Smooth muscle cell of bladder (primary cell): ENCODE measurements around the gene SEMA3B. TPM values are rescaled to one million over a fixed set of nuclear protein-coding genes. Genes with fewer than 3 reads are reported as not detected.

Experiments
- total RNA-seq: library from RNA; depleted of rRNA; stranded (reverse); fragments of >200 nt; gene quantifications from 2 replicates; pipeline ENCODE4 v1.2.3, GENCODE V29; 2014

SEMA3B gene
- total RNA-seq: 16.5 and 31.8 TPM in 2 replicates

GRCh38 chr3:50268703-50269451 lies at the start of gene SEMA3B:
SEMA3B (plus strand) TSS chr3:50269147; CDS start chr3:50269241, 94 bp downstream.

GRCh38 chr3:50235716-50236483 lies 33.0 kb upstream of the SEMA3B start, which contains the start of gene GNAI2:
GNAI2 (plus strand) TSS chr3:50236204; CDS start chr3:50236336, 132 bp downstream.

GRCh38 chr3:50278880-50279224 lies 9.9 kb downstream of the SEMA3B start, which contains the start of gene LSMEM2:
LSMEM2 (plus strand) TSS chr3:50279087; CDS start chr3:50279114, 27 bp downstream.

GRCh38 chr3:50292159-50293078 lies 23.5 kb downstream of the SEMA3B start, which contains the start of gene IFRD2:
IFRD2 (minus strand) TSS chr3:50292429; CDS start chr3:50292274, 155 bp downstream.

GRCh38 chr3:50298836-50299637 lies 30.1 kb downstream of the SEMA3B start, which contains the start of the genes HYAL3 and NAA80:
HYAL3 (minus strand) TSS chr3:50299405; CDS start chr3:50295602, 3,803 bp downstream.
NAA80 (minus strand) TSS chr3:50299405; CDS start chr3:50297463, 1,942 bp downstream.

GRCh38 chr3:50303013-50303815 lies 34.3 kb downstream of the SEMA3B start, which contains the start of gene HYAL1:
HYAL1 (minus strand) TSS chr3:50303574; CDS start chr3:50302956, 618 bp downstream.

GRCh38 chr3:50322386-50323091 lies 53.6 kb downstream of the SEMA3B start, which contains the start of gene HYAL2:
HYAL2 (minus strand) TSS chr3:50322745; CDS start chr3:50320489, 2,256 bp downstream.

Other genes starting within 250 kb of the SEMA3B start
- gene RBM5, start 180.2 kb upstream of the SEMA3B start, total RNA-seq: 99.2 and 108 TPM in 2 replicates
- gene SEMA3F, start 113.8 kb upstream of the SEMA3B start, total RNA-seq: 0.14 and 0.92 TPM in 2 replicates
- gene GNAT1, start 77.5 kb upstream of the SEMA3B start, total RNA-seq: not detected in 2 replicates
- gene SLC38A3, start 63.9 kb upstream of the SEMA3B start, total RNA-seq: not detected in 2 replicates
- 188 and 209 TPM in 2 replicates for gene GNAI2, start 32.9 kb upstream of the SEMA3B start, total RNA-seq
- gene LSMEM2, start 9.9 kb downstream of the SEMA3B start, total RNA-seq: not detected in 2 replicates
- 36.8 and 46.9 TPM in 2 replicates for gene IFRD2, start 23.3 kb downstream of the SEMA3B start, total RNA-seq
- gene HYAL3, start 30.3 kb downstream of the SEMA3B start, total RNA-seq: 2.6 and 3.7 TPM in 2 replicates
- 1.7 and 1.8 TPM in 2 replicates for gene NAA80, start 30.3 kb downstream of the SEMA3B start, total RNA-seq
- gene HYAL1, start 34.4 kb downstream of the SEMA3B start, total RNA-seq: 1.6 and 2.5 TPM in 2 replicates
- 49.8 and 80.7 TPM in 2 replicates for gene HYAL2, start 53.6 kb downstream of the SEMA3B start, total RNA-seq
- gene TUSC2, start 59.1 kb downstream of the SEMA3B start, total RNA-seq: 10.7 and 16.5 TPM in 2 replicates
- 20.2 and 25.1 TPM in 2 replicates for gene RASSF1, start 71.7 kb downstream of the SEMA3B start, total RNA-seq
- 0.28 and 1.1 TPM in 2 replicates for gene ZMYND10, start 76.6 kb downstream of the SEMA3B start, total RNA-seq
- 21.5 and 24.8 TPM in 2 replicates for gene NPRL2, start 81.6 kb downstream of the SEMA3B start, total RNA-seq
- gene CYB561D2, start 81.7 kb downstream of the SEMA3B start, total RNA-seq: 29.0 and 34.6 TPM in 2 replicates
- gene TMEM115, start 90.4 kb downstream of the SEMA3B start, total RNA-seq: 27.6 and 42.5 TPM in 2 replicates
- gene CACNA2D2, start 234.5 kb downstream of the SEMA3B start, total RNA-seq: 0.09 TPM in 1 of 2 replicates, not detected in the other